ENCODE measurements around the gene FBLN1.
"Not testable (repeated sequence)": the region's sequence is repeated elsewhere in the genome, so short reads cannot be mapped to it uniquely, and the experiment has no call there.

The FBLN1 gene

DNA sequence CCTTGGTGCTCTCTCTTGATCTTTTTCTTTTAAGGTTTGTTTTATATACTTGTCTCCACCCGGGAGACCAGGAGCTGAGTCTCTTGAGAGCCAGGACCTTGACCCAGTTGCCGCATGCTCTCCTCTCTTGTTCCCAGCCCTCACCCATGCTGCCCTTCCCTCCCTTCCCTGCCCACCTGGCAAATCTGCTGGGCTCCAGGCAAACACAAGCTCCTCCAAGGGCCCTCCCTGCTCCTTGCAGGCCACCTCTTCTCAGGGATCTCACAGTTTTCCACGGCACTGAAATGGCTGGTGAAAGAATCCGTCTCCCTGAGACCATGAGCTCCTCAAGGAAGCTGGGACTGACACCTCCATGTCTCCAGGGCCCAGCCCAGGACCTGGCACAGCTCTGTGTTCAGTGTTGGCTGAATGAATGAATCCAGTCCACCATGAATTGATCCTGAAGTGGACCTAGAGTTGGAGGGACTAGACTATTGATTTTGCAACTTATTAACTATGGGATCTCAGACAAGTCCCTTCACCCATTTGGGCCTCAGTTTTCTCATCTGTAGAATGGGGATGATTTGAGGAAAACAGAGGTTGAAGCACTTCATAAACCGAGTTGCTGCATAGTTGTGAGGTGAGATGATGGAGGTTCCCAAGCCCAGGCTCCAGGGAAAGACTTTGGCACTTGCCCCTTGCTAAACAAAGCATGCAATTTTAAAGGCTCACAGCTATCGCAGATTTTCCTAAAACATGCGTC lies 25.1 kb upstream of the FBLN1 start:
- DNase-seq: no peak

DNA sequence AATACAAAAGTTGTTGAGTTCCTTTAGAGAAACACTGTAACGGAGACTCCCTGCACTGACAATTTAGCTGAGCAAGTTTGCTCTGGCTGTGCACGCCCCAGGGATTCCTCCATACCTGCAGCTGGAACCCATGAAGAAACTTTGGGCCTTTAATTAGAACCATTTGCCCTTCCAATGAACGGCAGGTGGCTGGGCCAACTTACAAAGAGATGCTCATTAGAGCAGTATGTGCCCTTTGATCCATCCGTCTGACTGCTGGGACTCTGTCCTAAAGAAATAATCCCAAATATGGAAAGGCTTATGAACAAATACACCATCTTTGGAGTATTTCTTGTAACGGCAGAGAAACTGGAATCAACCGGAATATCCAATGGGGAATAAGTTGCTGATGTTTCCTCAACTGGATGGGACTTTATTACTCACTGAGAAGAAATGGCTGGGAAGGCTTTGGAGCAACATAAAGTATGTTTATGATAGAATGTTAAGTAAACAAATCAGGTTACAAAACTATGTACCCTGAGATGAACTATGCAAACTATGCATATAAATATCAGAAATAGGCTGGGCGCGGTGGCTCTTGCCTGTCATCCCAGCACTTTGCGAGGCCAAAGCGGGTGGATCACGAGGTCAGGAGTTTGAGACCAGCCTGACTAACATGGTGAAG lies 24.4 kb upstream of the FBLN1 start:
- peak; percentile 15 for DNase-seq

DNA sequence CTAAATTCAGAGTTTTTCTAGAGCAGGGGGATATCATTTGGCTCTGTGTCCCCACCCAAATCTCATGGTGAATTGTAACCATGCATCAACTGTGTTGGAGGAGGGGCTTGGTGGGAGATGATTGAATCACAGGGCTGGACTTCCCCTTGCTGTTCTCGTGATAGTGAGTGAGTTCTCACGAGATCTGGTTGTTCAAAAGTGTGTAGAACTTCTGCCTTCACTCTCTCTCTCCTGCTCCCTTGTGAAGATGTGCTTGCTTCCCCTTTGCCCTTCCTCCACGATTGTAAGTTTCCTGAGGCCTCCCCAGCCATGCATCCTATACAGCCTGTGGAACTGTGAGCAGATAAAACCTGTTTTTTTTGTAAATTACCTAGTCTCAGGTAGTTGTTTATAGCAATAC lies 22.0 kb upstream of the FBLN1 start:
- no peak for DNase-seq

DNA sequence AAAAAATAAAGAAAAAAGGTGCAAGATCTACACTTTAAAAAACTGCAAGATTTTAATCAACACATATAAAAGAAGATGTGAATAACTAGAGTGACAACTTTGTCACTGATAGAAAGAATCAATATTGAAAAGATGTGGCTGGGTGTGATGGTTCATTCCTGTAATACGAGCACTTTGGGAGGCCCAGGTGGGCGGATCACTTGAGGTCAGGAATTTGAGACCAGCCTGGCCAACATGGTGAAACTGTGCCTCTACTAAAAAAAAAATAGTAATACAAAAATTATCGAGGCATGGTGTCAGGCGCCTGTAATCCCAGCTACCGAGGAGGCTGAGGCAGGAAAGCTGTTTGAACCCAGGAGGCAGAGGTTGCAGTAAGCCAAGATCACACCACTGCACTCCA lies 21.0 kb upstream of the FBLN1 start:
- DNase-seq: no peak

DNA sequence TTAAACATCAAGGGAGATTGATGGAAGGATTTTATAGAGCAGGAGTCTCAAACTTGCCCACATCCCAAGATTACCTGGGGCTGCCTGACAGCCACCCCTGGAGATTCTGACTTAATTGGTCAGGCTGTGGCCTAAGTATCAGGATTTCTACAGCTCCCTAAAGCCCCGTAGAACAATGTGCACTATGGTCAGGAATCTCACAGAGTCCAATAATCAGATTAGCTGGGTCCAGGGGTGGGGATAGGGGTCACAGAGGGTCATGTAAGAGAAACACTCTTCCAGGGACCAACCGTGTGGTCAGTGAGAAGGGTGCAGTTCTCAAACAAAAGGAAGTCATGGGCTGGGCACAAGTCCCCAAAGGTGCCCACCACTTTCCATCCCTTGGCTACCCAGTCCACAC lies 20.5 kb upstream of the FBLN1 start:
- no peak for DNase-seq

DNA sequence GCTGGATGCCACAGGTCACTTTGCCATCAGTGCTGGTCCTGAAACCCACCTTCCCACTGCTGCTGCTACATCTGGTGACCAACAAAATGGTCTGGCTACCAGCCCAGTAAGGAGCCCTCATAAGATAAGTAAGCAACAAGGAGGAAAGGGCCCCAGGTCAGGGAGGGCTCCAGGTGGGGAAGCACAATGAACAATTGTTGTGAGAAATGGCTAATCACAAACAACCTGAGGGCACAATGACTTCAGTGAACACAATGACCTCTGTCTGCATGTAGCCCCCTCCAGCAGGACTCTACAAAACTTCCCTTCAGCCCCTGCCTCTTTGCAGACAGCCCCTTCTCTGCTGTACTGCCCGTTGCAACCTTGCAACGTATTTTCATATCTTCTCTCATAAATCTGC lies 19.4 kb upstream of the FBLN1 start:
- no peak for DNase-seq

DNA sequence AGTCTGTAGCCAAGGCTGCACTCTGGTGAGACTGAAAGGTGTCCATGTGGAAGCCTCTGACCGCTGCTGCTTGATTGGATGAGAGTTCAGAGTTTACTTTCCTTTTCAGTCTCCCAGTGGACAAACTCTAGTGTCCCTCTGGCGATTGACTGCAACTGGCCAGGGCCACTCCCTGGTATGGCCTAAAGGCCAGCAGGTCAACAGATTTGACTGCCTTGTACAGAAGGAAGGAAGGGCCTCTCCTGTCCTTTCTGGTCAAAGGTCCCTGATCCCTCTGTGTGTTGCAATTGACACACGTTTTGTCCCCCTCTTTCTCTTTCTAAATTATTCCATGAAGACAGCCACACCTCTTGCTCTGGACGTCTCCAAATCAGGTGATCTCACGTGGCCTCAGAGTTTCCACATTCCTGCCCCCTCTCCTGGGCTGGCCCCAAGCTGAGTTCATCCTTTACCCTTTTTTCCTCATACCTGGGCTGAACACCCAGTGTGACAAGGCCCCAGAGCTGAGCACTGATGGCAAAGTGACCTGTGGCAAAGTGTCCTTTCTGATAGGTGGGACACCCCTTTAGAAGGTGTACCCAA lies 18.7 kb upstream of the FBLN1 start:
- DNase-seq: no peak

DNA sequence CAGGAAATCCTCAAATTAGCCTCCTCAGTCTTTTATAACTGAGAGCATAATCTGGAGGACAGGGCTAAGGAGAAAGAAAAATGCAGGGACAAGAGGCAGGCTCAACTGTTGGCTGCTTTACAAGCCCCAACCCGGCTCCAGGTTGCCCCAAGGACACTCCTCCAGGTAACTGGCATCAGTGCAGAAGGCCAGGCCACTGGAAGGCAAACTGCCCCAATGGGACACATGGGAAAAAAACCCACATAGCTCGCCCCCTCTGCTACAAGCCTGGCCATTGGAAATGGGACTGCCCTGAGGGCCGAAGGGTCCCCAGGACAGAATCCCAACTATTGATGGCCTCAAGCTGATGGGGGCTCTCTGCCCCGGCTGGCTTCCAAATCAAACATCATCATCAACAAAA lies 17.9 kb upstream of the FBLN1 start:
- DNase-seq: no peak

DNA sequence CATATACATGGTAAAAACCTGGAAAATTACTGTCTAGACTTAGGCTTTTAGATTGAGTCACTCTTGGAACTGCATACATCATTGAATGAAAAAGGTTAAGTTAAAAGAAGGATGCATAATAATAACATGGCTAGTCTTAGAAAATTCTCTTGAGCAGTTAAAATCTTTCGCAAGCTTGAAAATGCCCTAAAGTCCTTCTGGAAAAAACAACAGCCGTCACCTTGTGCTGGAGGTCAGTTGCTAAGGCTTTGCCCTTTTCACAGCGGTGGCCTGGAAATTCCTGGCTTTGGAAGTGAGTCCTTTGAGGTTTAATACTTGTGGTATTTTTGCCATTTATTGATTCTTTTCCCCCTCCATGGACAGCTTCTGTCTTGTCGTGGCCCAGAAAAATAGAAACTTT lies 17.4 kb upstream of the FBLN1 start:
- no peak for DNase-seq

DNA sequence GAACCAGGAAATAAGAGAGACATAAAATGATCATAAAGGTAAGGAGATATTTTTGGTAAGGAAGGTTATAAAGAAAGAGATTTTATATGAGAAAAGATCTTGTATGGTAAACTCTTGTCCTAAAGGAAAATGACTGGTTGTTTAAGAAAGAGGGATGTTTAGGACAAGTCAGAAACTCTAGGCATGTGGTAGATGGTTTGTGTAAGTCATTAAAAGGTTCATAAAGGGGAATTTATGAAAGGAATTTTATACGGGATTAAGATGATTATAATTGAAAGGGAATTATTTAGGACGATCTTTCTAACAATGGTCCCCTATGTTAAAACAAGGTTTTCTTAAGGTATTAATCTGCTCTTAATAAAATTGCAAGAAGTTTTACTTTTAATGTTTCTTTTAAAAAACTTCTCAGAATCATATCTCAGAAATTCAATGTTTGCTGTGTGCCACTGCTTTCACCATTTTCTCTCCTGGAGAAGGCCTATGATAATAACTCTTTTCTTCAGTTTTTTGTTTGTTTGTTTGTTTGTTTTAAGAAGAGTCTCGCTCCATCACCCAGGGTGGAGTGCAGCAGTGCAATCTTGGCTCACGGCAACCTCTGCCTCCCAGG lies 13.8 kb upstream of the FBLN1 start:
- DNase-seq: no peak

DNA sequence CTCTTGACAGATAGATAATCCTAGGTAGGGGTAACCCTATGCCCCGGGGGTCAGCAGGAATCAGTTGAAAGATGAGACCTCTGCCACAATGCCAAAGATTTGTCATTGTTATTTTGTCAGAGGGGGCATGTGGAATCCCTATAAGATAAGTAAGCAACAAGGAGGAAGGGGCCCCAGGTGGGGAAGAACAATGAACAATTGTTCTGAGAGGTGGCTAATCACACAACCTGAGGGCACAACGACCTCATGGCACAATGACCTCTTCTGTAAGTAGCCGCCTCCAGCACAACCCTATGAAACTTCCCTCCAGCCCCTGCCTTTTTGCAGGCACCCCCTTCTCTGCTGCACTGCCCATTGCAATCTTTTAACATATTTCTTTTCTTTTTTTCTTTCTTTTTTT lies 11.8 kb upstream of the FBLN1 start:
- DNase-seq: no peak

DNA sequence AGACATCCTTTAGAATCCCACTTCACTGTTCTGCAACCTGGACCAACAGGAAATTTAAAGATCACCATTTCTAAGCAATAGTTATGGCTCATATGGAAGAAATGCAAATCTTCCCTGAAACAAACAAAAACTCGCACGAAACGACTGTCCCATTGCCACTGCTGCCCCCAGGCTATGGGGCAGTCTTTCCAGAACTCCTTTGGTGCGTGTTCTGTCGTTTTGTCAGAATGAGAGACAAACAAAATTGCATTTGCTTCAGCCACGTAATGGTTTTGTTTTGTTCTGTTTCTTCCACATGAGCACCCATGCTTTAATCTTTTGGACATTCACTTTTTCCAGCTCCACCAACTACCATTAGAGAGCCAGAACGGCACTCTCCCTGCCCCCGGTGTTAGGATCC lies 10.8 kb upstream of the FBLN1 start:
- no peak for DNase-seq

DNA sequence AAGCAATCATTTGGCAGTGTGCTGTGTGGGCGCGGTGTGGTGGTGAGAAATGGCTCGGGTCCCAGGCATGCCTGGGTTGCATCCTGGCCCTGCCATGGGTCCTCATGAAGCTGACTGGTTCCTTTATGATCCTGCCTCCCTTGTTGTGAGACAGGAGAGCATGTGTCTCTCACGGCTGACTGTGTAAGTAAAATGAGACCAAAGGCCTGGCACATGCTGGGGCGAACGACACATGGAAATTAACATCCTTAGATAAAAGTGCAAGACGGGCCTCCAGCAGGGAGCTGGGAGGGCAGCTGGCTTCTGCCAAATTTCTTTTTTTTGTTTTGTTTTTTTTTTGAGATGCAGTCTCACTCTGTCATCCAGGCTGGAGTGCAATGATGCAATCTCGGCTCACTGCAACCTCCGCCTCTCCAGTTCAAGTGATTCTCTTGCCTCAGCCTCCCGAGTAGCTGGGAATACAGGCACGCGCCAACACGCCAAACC lies 9.4 kb upstream of the FBLN1 start:
- DNase-seq: no peak

DNA sequence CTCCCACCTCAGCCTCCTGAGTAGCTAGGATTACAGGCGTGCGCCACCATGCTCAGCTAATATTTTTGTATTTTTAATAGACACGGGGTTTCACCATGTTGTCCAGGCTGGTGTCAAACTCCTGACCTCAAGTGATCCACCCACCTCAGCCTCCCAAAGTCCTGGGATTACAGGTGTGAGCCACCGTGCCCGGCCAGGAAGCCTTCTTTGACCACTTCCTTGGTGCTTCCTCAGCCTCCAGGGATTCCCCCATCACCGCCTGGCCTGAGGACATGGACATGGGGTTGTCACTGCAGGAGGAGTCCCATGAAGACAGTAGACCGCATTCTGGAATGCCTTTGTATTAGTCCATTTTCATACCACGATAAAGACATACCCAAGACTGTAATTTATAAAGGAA lies 8.4 kb upstream of the FBLN1 start:
- DNase-seq: not testable (repeated sequence)

DNA sequence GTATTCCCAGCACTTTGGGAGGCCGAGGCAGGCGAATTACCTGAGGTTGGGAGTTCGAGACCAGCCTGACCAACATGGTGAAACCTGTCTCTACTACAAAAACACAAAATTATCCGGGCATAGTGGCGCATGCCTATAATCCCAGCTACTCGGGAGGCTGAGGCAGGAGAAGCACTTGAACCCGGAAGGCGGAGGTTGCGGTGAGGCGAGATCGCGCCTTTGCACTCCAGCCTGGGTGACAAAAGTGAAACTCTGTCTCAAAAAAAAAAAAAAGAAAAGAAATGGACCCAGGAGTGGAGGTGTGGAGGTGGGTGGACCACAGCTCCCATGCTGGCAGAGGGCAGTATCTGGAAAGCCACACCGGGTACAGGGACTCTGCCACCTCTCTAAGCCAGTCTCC lies 7.1 kb upstream of the FBLN1 start:
- not testable (repeated sequence) for DNase-seq

DNA sequence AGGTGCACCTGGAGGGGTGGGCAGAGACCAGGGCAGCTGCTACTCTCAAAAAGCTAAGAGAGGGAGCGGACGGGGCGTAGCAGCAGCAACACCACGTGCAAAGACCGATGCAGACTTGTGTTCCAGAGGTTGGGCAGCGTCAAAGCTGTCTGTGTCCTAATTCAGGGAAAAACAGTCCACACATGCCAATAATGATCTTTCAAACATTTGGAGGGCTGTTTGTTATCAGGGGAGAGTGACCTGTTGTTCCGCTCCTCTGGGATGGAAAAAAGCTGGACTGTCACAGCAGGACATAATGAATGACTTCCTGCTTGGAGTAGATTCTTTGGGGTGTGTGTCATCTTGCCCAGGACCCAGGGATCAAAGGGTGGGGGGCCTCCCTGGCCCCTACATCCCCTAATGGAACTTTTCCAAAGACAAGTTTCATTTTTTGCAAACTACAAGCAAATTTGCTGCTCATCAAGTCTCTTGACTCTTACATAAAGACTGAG lies 6.2 kb upstream of the FBLN1 start:
- DNase-seq: no peak

DNA sequence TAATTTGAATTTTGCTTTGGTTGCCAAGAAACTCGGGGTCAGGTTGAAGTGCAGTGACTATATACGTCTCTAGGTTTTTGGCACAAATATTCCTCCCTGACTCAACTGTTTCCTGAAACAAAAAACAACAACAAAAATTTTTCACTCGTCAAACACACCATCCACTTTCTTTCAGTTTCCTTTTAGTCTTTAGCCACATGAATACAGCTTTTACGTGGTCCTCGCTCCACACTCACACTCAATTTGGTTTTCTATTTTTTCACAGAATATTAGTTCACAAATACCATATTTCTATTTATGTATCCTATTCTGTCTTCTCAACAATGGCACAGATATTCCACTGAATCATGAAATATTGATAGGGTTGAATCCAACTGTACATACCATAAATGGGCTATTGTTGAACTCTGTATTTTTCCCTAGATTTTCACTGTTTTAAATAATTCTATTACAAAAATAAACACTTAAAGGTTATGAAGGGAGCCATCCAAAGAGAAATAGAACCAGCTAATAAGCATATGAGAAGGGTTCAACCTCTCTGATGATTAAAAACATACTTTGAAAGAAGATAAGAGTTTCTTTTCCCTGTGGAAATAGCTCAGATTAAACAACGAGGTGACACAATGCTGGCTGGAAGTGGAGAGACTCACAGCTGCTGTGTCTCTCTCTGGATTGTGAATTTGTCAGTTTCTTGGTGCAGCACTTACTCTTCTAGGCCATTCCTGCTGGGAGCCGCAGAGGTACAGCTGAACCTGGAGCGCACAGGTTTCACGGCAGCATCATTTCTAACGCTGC lies 5.1 kb upstream of the FBLN1 start:
- no peak for DNase-seq

DNA sequence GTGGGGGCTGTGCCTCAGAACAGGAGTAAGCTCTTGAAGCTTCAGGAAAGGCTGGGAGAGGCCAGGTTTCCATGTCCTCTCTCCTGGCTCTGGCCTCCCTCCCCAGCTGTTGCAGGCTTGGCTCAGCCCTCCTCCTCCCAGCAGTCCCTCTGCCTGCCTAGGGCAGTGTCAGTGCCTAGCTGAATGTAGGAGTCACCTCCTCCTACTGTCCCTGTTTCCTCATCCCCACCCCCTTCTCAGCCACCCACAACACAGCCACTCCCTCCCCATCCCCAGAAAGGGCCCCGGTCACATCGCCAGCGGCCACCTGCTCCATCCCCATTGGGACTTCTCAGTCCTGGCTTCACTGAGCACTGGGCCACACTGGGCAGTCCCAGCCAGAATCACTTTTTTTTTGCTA lies 2.9 kb upstream of the FBLN1 start:
- no peak for DNase-seq

DNA sequence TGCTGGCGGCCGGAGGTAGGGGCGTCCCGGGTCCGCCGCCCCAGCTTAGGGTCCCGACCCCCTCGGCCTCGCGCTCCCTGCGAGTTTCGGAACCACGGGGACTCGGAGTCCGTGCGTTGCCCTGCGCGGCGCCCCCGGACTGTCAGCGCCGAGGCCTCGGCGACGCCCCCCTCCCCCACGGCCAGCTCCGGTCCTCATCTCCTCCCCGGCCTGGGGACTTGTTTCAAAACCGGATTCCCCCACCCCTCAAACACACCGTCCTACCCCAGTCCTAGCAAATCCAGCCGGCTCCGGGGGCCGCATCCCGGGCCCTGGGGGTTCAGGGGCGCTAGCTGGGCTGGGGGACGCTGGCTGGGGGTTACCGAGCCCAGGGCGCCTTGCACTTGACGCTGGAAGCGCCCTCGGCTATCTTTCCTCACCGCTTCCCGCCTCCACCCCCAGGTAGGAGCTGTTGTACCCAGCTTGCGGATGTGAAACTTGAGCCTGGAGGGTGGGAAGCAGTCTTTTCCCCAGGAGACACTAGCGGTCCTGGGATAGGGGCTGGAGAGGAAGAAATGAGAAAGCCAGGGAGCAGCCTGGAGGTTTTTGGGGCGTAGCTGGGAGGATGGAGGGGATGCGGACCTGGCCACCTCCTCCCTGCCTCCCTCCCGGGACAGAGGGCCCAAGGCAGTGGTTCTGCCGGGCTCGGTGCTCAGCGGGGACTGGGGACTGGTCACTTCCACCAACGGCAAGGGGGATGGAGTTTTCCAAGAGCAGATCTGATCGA lies 550 bp downstream of the FBLN1 start:
- DNase-seq: no peak

DNA sequence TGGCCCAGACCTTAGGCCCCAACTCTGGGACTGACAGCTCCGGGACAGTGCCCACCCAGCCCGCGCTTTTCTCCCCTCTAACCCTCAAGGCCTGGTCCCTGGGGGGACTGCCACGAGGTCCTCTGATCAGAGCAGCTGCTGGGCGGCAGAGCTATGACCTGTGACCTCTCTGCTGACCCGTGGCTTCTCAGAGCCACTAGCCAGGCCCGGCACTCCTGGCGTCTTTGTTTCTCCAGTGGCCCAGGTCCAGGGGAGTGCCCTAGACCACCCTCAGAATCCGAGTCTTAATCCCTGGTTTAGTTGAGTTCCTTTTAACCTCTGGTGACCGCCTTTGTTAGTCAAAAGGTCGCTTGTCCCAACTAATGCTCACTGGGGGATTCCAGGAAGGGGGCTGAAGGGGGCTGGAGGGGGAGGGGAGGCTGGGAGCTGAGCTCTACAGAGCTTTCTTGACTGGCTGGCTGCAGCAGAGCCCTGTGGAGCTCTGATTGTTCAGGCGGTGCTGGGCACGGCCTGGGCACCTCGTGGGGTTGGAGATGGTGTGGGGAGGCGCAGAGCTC lies 1.2 kb downstream of the FBLN1 start:
- no peak for DNase-seq
